Liver (tissue), 3 donors: Measurements from ENCODE around the gene TIAM2.

Experiments used
- ATF3 ChIP-seq: IDR thresholded peaks from 2 replicates; pipeline ENCODE4 v1.6.1; 2016; ENCODE audit warnings: antibody characterized with exemption
- CTCF ChIP-seq: fragments of 150-350 bp; IDR thresholded peaks from 2 replicates; pipeline ENCODE4 v1.5.1; 2017; ENCODE audit warnings: improper control_type of control experiment, low read depth, low read length; ENCODE audit not compliant: missing input control
- FOXA2 ChIP-seq: IDR thresholded peaks from 2 replicates; pipeline ENCODE4 v1.6.1; 2016; ENCODE audit warnings: antibody characterized with exemption
- GABPA ChIP-seq, 2 donors: IDR thresholded peaks in 1 of 2; conservative IDR thresholded peaks in 1 of 2; 2 replicates each; pipeline ENCODE4 v1.6.1; 2016; ENCODE audit warnings: antibody characterized with exemption in 2 of 2, mild to moderate bottlenecking in 1 of 2, moderate library complexity in 1 of 2
- JUND ChIP-seq, 2 donors: IDR thresholded peaks; 2 replicates each; pipeline ENCODE4 v1.6.1; 2016; ENCODE audit warnings: antibody characterized with exemption in 2 of 2
- MAX ChIP-seq: IDR thresholded peaks from 2 replicates; pipeline ENCODE4 v1.6.1; 2016; ENCODE audit warnings: antibody characterized with exemption
- REST ChIP-seq: IDR thresholded peaks from 2 replicates; pipeline ENCODE4 v1.6.1; 2016; ENCODE audit warnings: antibody characterized with exemption, mild to moderate bottlenecking
- donor health status: healthy.
- donor health status: healthy.

GRCh38 chr6:155066921-155067680, 72.0 kb downstream of the TIAM2 start:
- no peak for TF ChIP-seq CTCF
- no peak for TF ChIP-seq JUND (IDR thresholded peaks at IDR 0.05)
- no peak for TF ChIP-seq GABPA (IDR thresholded peaks at IDR 0.05 in 1 of 2, conservative IDR thresholded peaks at IDR 0.05 in 1 of 2)
- no peak for TF ChIP-seq MAX
- TF ChIP-seq REST = no peak
- TF ChIP-seq FOXA2 = no peak
- no peak for TF ChIP-seq ATF3
